Fibroblast of pulmonary artery (primary cell): ENCODE results near the gene SCGB3A1.

Experiments
- DNase-seq: peaks from one replicate; pipeline ENCODE4 v3.0.0-alpha.2; 2010; ENCODE audit warnings: low read depth
- H3K4me3 ChIP-seq: replicated peaks from 2 replicates; pipeline ENCODE4 v1.5.1; 2011; ENCODE audit warnings: low read depth, mild to moderate bottlenecking, control low read depth, low read length, moderate library complexity
- CTCF ChIP-seq: IDR thresholded peaks from 2 replicates; pipeline ENCODE4 v1.5.1; 2011; ENCODE audit warnings: mild to moderate bottlenecking, control low read depth, low read length, inconsistent platforms; ENCODE audit errors: missing control alignments

SCGB3A1 gene

GRCh38 chr5:180599590-180599914 lies 8.3 kb upstream of the SCGB3A1 start:
- DNase-seq: no peak
- no peak overlapping the region for H3K4me3 ChIP-seq
- TF ChIP-seq CTCF: no peak

DNA sequence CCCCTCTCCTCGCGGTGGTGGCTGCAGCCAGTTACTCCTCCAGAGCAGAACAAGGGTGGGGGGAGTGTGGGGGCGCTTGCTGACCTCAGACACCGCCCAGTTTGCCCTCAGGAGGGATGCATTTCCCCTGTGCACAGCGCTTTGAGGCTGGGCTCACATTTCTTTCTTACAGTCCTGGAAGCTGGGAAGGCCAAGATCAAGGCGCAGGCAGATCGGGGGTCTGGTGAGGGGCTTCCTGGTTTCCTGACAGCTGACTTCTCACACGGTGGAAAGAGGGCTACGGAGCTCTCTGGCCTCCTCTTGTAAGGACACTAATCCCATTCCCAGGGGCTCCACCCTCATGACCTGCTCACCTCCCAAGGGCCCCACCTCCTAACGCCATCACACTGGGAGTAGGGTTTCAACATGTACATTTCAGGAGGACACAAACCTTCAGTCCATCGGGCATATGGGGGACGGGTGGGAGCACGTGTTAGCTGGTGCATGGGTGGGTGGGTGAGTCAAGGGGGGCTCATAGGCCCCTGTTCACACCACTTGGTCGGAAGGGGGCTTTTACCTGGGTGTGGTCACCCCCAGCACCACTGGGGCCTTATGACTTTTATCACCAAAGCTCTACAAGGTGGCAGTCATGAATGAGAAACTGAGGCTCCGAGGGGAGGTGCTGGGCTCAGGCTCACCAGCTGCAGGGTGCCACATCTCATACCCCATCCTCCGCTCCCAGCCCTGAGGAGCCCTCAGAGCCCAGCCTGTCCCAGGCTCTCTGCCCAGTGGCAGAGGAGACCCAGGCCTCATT lies 7.7 kb upstream of the SCGB3A1 start:
- H3K4me3 ChIP-seq: no peak overlapping the region
- TF ChIP-seq CTCF: no peak
- no peak for DNase-seq

GRCh38 chr5:180598316-180598701 lies 7.0 kb upstream of the SCGB3A1 start:
- no peak for DNase-seq
- TF ChIP-seq CTCF: no peak
- H3K4me3 ChIP-seq: no peak overlapping the region

DNA sequence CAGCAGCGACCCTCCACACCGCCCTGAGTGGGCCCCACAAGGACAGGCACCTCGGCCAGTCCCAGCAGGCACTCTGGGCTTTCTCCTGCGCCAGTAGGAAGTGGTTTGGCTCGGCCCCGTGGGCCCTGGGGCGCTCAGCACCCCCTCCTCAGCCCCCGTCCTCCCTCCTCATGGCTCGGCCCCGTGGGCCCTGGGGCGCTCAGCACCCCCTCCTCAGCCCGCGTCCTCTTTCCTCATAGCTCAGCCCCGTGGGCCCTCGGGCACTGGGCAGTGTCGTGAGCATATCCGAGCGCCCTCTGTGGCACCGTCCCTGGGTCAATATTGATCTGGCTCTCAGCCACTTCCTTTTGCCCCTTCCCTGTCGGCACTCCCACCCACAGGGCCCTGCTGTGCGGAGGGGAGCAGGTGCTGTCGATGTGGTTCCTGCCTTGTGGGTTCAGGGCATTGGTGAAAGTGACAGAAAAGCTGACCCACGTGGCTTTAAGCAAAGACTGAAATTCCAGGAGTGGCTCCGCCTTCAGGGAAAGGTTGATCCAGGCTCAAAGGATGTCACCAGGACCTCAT lies 5.5 kb upstream of the SCGB3A1 start:
- no peak overlapping the region for H3K4me3 ChIP-seq
- no peak for TF ChIP-seq CTCF
- no peak for DNase-seq

DNA sequence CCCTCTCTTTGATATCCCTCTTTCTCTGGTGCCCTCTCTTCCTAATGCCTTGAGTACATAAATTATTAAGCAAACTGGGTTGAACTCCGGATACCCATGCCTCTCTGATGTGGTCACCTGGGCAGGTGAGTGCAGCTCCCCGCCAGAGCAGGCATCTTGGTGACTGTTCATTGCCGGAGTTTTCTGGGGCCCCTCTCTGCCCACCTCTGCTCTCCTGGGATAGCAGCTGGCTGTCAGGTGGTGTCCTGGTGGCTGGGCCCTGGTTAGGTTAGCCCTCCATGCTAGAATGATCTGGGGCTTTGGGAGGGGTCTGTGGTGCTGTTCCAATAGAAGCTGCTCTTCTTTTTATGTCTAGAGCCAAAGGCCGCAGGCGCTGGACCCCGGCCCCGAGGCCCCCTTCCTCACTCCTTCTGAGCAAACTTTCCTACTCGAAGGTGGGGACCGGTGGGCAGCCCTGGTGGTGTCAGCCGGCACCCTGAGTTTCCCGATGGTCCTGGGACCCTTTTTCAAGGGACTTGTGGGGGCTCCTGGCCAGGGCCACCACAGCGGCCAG lies 4.9 kb upstream of the SCGB3A1 start:
- no peak for DNase-seq
- no peak overlapping the region for H3K4me3 ChIP-seq
- no peak for TF ChIP-seq CTCF

GRCh38 chr5:180595381-180596114 lies 4.2 kb upstream of the SCGB3A1 start:
- H3K4me3 ChIP-seq: no peak overlapping the region
- TF ChIP-seq CTCF: no peak
- DNase-seq: no peak
